NCI-H2227 (cell line): ENCODE measurements around the gene SLC35F3.
"Not testable (repeated sequence)": the region's sequence is repeated elsewhere in the genome, so short reads cannot be mapped to it uniquely, and the experiment has no call there.

Source experiments
- DNase-seq: peaks from one replicate; lab custom pipeline; 2025; ENCODE audit not compliant: unreplicated experiment; lab: John Stamatoyannopoulos, UW

The SLC35F3 gene

GRCh38 chr1:234243521-234244260 is 339.2 kb downstream of the SLC35F3 start:
- no peak for DNase-seq

- DNase-seq = no peak
These were observed 340.0 kb downstream of the SLC35F3 start for GRCh38 chr1:234244482-234244881.

- DNase-seq = no peak
These were observed 342.2 kb downstream of the SLC35F3 start for GRCh38 chr1:234246638-234247116.

- not testable (repeated sequence) for DNase-seq
These were observed 343.3 kb downstream of the SLC35F3 start for GRCh38 chr1:234247746-234248145.

GRCh38 chr1:234250747-234251146 is 346.3 kb downstream of the SLC35F3 start:
- no peak for DNase-seq

- DNase-seq = no peak
These were observed 349.3 kb downstream of the SLC35F3 start for GRCh38 chr1:234253732-234254131.

GRCh38 chr1:234256359-234256758 is 351.9 kb downstream of the SLC35F3 start:
- DNase-seq = no peak

GRCh38 chr1:234258071-234258470 is 353.6 kb downstream of the SLC35F3 start:
- no peak for DNase-seq

GRCh38 chr1:234260578-234260977 is 356.1 kb downstream of the SLC35F3 start:
- no peak for DNase-seq

- no peak for DNase-seq
These were observed 357.1 kb downstream of the SLC35F3 start for GRCh38 chr1:234261545-234261944.

GRCh38 chr1:234262007-234262753 is 357.7 kb downstream of the SLC35F3 start:
- DNase-seq = no peak

GRCh38 chr1:234262754-234263105 is 358.3 kb downstream of the SLC35F3 start:
- no peak for DNase-seq

GRCh38 chr1:234264832-234265231 is 360.4 kb downstream of the SLC35F3 start:
- no peak for DNase-seq

GRCh38 chr1:234265321-234265720 is 360.8 kb downstream of the SLC35F3 start:
- DNase-seq = no peak

GRCh38 chr1:234265861-234266260 is 361.4 kb downstream of the SLC35F3 start:
- no peak for DNase-seq

- DNase-seq = no peak
These were observed 365.6 kb downstream of the SLC35F3 start for GRCh38 chr1:234270093-234270492.

- DNase-seq = no peak
These were observed 366.2 kb downstream of the SLC35F3 start for GRCh38 chr1:234270581-234271242.

GRCh38 chr1:234271243-234271606 is 366.7 kb downstream of the SLC35F3 start:
- DNase-seq = no peak

- no peak for DNase-seq
These were observed 368.3 kb downstream of the SLC35F3 start for GRCh38 chr1:234272656-234273312.

GRCh38 chr1:234273981-234274380 is 369.5 kb downstream of the SLC35F3 start:
- no peak for DNase-seq

- no peak for DNase-seq
These were observed 371.8 kb downstream of the SLC35F3 start for GRCh38 chr1:234276151-234276788.
